ENCODE data around the gene PGK2.
"Not testable (repeated sequence)": the region's sequence is repeated elsewhere in the genome, so short reads cannot be mapped to it uniquely, and the experiment has no call there.

The PGK2 gene

DNA sequence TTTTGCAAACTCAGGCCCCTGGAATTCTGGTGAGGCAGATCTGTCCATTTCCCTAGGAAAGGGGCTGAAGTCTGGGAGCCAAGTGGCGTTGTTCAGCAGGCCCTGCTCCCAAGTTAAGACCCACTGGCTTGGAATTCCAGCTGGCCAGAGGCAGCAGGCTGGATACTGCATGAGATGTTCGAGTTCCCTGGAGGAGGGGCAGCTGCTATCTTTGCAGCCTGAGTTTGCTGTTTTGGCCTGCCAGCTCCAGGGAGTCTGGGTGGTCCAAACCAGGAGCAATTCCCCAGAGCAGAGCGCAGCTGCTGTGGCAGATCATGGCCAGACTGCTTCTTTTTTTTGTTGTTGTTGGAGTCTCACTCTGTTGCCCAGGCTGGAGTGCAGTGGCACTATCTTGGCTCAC, 18.2 kb upstream of the PGK2 start:
- no peak for DNase-seq (ENCODE audit: low read depth)
- no peak overlapping the region for H3K4me3 ChIP-seq (ENCODE audit: low read length)
- TF ChIP-seq, protein P1, sequence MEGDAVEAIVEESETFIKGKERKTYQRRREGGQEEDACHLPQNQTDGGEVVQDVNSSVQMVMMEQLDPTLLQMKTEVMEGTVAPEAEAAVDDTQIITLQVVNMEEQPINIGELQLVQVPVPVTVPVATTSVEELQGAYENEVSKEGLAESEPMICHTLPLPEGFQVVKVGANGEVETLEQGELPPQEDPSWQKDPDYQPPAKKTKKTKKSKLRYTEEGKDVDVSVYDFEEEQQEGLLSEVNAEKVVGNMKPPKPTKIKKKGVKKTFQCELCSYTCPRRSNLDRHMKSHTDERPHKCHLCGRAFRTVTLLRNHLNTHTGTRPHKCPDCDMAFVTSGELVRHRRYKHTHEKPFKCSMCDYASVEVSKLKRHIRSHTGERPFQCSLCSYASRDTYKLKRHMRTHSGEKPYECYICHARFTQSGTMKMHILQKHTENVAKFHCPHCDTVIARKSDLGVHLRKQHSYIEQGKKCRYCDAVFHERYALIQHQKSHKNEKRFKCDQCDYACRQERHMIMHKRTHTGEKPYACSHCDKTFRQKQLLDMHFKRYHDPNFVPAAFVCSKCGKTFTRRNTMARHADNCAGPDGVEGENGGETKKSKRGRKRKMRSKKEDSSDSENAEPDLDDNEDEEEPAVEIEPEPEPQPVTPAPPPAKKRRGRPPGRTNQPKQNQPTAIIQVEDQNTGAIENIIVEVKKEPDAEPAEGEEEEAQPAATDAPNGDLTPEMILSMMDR (IDR thresholded peaks at IDR 0.05; ENCODE audit: insufficient read depth, low read depth, low read length, missing control alignments) = no peak

- no peak for DNase-seq (ENCODE audit: low read depth)
- TF ChIP-seq, protein P1 (IDR thresholded peaks at IDR 0.05; ENCODE audit: insufficient read depth, low read depth, low read length, missing control alignments) = no peak
- H3K4me3 ChIP-seq (ENCODE audit: low read length) = no peak overlapping the region
These were observed 14.4 kb upstream of the PGK2 start for GRCh38 chr6:49801525-49801924.

DNA sequence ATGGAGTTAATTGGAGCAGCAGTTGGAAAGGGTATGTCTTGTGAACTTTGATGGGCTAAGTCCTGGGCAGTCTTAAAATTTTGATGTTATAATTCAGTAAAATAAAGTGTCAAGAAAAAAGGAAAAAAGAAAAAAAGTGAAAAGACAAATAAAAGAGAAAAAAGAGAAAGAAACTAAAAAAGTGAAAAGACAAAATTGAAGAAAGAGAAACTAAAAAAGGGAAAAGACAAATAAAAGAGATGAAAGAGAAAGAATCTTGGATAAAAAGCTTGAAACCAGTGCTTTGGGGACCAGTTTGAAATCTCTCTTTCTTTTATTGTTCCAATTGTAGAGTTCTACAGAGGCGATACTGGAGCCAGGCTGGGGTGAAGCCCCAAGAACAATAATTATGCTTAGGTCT, 12.0 kb upstream of the PGK2 start:
- no peak for DNase-seq (ENCODE audit: low read depth)
- TF ChIP-seq, protein P1 (IDR thresholded peaks at IDR 0.05; ENCODE audit: insufficient read depth, low read depth, low read length, missing control alignments) = no peak
- no peak overlapping the region for H3K4me3 ChIP-seq (ENCODE audit: low read length)

GRCh38 chr6:49796842-49797455, 9.9 kb upstream of the PGK2 start:
- not testable (repeated sequence) for DNase-seq (ENCODE audit: low read depth); H3K4me3 ChIP-seq (ENCODE audit: low read length)

DNA sequence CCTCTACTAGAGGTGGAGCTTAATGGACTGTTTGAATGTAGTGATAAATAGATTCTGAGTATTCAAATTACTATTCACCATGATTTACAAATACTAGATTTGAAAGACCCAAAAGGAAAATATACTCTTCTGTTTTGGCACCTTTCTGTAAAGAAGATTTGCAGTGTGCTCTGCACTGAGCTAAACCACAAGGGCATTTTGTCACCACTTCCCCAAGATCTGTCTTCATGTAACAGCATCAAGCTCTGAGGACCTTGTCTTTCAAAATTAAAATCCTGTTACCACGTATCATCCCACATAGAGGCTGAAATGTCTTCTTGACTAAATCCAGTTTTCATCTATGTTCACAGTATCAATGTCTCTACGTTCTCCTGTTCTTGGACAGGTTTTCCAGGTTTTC, 3.3 kb upstream of the PGK2 start:
- no peak overlapping the region for H3K4me3 ChIP-seq (ENCODE audit: low read length)
- TF ChIP-seq, protein P1 (IDR thresholded peaks at IDR 0.05; ENCODE audit: insufficient read depth, low read depth, low read length, missing control alignments) = no peak
- DNase-seq (ENCODE audit: low read depth) = no peak

GRCh38 chr6:49784272-49784671, 2.8 kb downstream of the PGK2 start:
- no peak for DNase-seq (ENCODE audit: low read depth)
- TF ChIP-seq, protein P1 (IDR thresholded peaks at IDR 0.05; ENCODE audit: insufficient read depth, low read depth, low read length, missing control alignments) = no peak
- H3K4me3 ChIP-seq (ENCODE audit: low read length) = no peak overlapping the region

- DNase-seq (ENCODE audit: low read depth) = no peak
- TF ChIP-seq, protein P1 (IDR thresholded peaks at IDR 0.05; ENCODE audit: insufficient read depth, low read depth, low read length, missing control alignments) = no peak
These were observed 4.4 kb downstream of the PGK2 start for GRCh38 chr6:49782725-49783124.

More at GRCh38 chr6:49782725-49783124, 4.4 kb downstream of the PGK2 start:
- no peak overlapping the region for H3K4me3 ChIP-seq (ENCODE audit: low read length)
